Activated T-cell treated with anti-CD3 and anti-CD28 coated beads, Interleukin-2, amount 50 U/mL, for 24 hours (primary cell): ENCODE data around the gene ASPA.
A peak's percentile ranks its signal among the peaks of the same experiment; 100 is the strongest.

ENCODE experiments used
- DNase-seq: peaks from one replicate; pipeline ENCODE4 v3.0.0-alpha.2; 2020
- H3K27ac Mint-ChIP-seq: 2 replicates; pipeline ENCODE4 v1.8.0; 2020; ENCODE audit warnings: mild to moderate bottlenecking, mixed read lengths
- H3K27me3 Mint-ChIP-seq: 2 replicates; pipeline ENCODE4 v1.8.0; 2020; ENCODE audit warnings: mixed read lengths
- H3K36me3 Mint-ChIP-seq: 2 replicates; pipeline ENCODE4 v1.8.0; 2020; ENCODE audit warnings: low read depth, mixed read lengths
- H3K4me1 Mint-ChIP-seq: 2 replicates; pipeline ENCODE4 v1.8.0; 2020; ENCODE audit warnings: low read depth, mixed read lengths
- H3K4me3 Mint-ChIP-seq: 2 replicates; pipeline ENCODE4 v1.8.0; 2020; ENCODE audit warnings: mild to moderate bottlenecking, moderate library complexity, mixed read lengths
- H3K9me3 Mint-ChIP-seq: 2 replicates; pipeline ENCODE4 v1.8.0; 2020; ENCODE audit warnings: mixed read lengths

The ASPA gene

GRCh38 chr17:3535253-3535995, 59.6 kb downstream of the ASPA start:
- Mint-ChIP-seq H3K9me3 (no peaks in the 10 kb centered on the region), H3K27me3 (peaks cover 18% of the 10 kb centered on the region), H3K27ac (no peak overlapping the region), H3K4me1 (peaks cover 6% of the 10 kb centered on the region), H3K4me3 (no peak overlapping the region), H3K36me3 (no peaks in the 10 kb centered on the region)
- peak; percentile 72 for DNase-seq

- Mint-ChIP-seq H3K4me3 (no peak overlapping the region), H3K36me3 (no peaks in the 10 kb centered on the region), H3K27me3 (peaks cover 19% of the 10 kb centered on the region), H3K9me3 (no peaks in the 10 kb centered on the region), H3K4me1 (peaks cover 6% of the 10 kb centered on the region), H3K27ac (peak overlapping the region; percentile 17)
- no peak for DNase-seq
These were observed 60.9 kb downstream of the ASPA start for GRCh38 chr17:3536716-3537115.

- H3K27me3 Mint-ChIP-seq, result peaks cover 13% of the 10 kb centered on the region
- H3K9me3 Mint-ChIP-seq, result no peaks in the 10 kb centered on the region
- peaks cover 3% of the 10 kb centered on the region for H3K4me1 Mint-ChIP-seq
- H3K4me3 Mint-ChIP-seq, result no peak overlapping the region
- no peaks in the 10 kb centered on the region for H3K36me3 Mint-ChIP-seq
- DNase-seq, result no peak
- no peak overlapping the region for H3K27ac Mint-ChIP-seq
These were observed 64.2 kb downstream of the ASPA start for GRCh38 chr17:3539881-3540540.

- no peak for DNase-seq
These were observed 66.8 kb downstream of the ASPA start for GRCh38 chr17:3542410-3543088.

GRCh38 chr17:3543453-3543852, 67.7 kb downstream of the ASPA start:
- no peaks in the 10 kb centered on the region for H3K36me3 Mint-ChIP-seq
- no peak overlapping the region for H3K4me3 Mint-ChIP-seq
- H3K27ac Mint-ChIP-seq, result no peak overlapping the region
- H3K27me3 Mint-ChIP-seq, result peaks cover 3% of the 10 kb centered on the region
- no peaks in the 10 kb centered on the region for H3K9me3 Mint-ChIP-seq
- H3K4me1 Mint-ChIP-seq, result no peaks in the 10 kb centered on the region
- DNase-seq, result no peak

More at GRCh38 chr17:3542410-3543088, 66.8 kb downstream of the ASPA start:
- H3K4me3 Mint-ChIP-seq, result no peak overlapping the region
- H3K4me1 Mint-ChIP-seq, result no peaks in the 10 kb centered on the region
- H3K36me3 Mint-ChIP-seq, result no peaks in the 10 kb centered on the region
- H3K9me3 Mint-ChIP-seq, result no peaks in the 10 kb centered on the region
- peaks cover 3% of the 10 kb centered on the region for H3K27me3 Mint-ChIP-seq
- no peak overlapping the region for H3K27ac Mint-ChIP-seq

GRCh38 chr17:3544365-3544764, 68.6 kb downstream of the ASPA start:
- DNase-seq, result no peak
- Mint-ChIP-seq H3K27me3 (peaks cover 3% of the 10 kb centered on the region), H3K36me3 (no peaks in the 10 kb centered on the region), H3K4me1 (no peaks in the 10 kb centered on the region), H3K27ac (no peak overlapping the region), H3K9me3 (no peaks in the 10 kb centered on the region), H3K4me3 (no peak overlapping the region)

- Mint-ChIP-seq H3K4me3 (no peak overlapping the region), H3K4me1 (no peaks in the 10 kb centered on the region), H3K27me3 (peaks cover 3% of the 10 kb centered on the region), H3K27ac (no peak overlapping the region), H3K9me3 (no peaks in the 10 kb centered on the region), H3K36me3 (no peaks in the 10 kb centered on the region)
- DNase-seq, result no peak
These were observed 69.4 kb downstream of the ASPA start for GRCh38 chr17:3545151-3545550.

GRCh38 chr17:3546521-3546920, 70.7 kb downstream of the ASPA start:
- Mint-ChIP-seq H3K4me3 (no peak overlapping the region), H3K4me1 (no peaks in the 10 kb centered on the region), H3K27ac (no peak overlapping the region), H3K9me3 (no peaks in the 10 kb centered on the region), H3K36me3 (no peaks in the 10 kb centered on the region), H3K27me3 (no peaks in the 10 kb centered on the region)
- no peak for DNase-seq

GRCh38 chr17:3546997-3547396, 71.2 kb downstream of the ASPA start:
- H3K27ac Mint-ChIP-seq, result no peak overlapping the region
- H3K4me3 Mint-ChIP-seq, result no peak overlapping the region
- H3K4me1 Mint-ChIP-seq, result no peaks in the 10 kb centered on the region
- H3K9me3 Mint-ChIP-seq, result no peaks in the 10 kb centered on the region
- no peaks in the 10 kb centered on the region for H3K36me3 Mint-ChIP-seq
- H3K27me3 Mint-ChIP-seq, result no peaks in the 10 kb centered on the region
- DNase-seq, result no peak

GRCh38 chr17:3547628-3548027, 71.8 kb downstream of the ASPA start:
- H3K4me3 Mint-ChIP-seq, result no peak overlapping the region
- H3K4me1 Mint-ChIP-seq, result no peaks in the 10 kb centered on the region
- H3K9me3 Mint-ChIP-seq, result no peaks in the 10 kb centered on the region
- no peak for DNase-seq
- no peaks in the 10 kb centered on the region for H3K27me3 Mint-ChIP-seq
- no peaks in the 10 kb centered on the region for H3K36me3 Mint-ChIP-seq
- no peak overlapping the region for H3K27ac Mint-ChIP-seq

GRCh38 chr17:3549610-3550162, 73.9 kb downstream of the ASPA start:
- H3K36me3 Mint-ChIP-seq, result no peaks in the 10 kb centered on the region
- H3K4me3 Mint-ChIP-seq, result no peak overlapping the region
- no peak for DNase-seq
- H3K27ac Mint-ChIP-seq, result no peak overlapping the region
- no peaks in the 10 kb centered on the region for H3K9me3 Mint-ChIP-seq
- H3K4me1 Mint-ChIP-seq, result no peaks in the 10 kb centered on the region
- peaks cover 12% of the 10 kb centered on the region for H3K27me3 Mint-ChIP-seq

- H3K27ac Mint-ChIP-seq, result no peak overlapping the region
- H3K4me3 Mint-ChIP-seq, result no peak overlapping the region
- H3K9me3 Mint-ChIP-seq, result no peaks in the 10 kb centered on the region
- no peak for DNase-seq
- no peaks in the 10 kb centered on the region for H3K4me1 Mint-ChIP-seq
- no peaks in the 10 kb centered on the region for H3K36me3 Mint-ChIP-seq
- peaks cover 12% of the 10 kb centered on the region for H3K27me3 Mint-ChIP-seq
These were observed 75.4 kb downstream of the ASPA start for GRCh38 chr17:3551189-3551588.

- H3K4me1 Mint-ChIP-seq, result peaks cover 10% of the 10 kb centered on the region
- H3K27me3 Mint-ChIP-seq, result peaks cover 12% of the 10 kb centered on the region
- H3K4me3 Mint-ChIP-seq, result no peak overlapping the region
- DNase-seq, result no peak
- no peaks in the 10 kb centered on the region for H3K36me3 Mint-ChIP-seq
- no peaks in the 10 kb centered on the region for H3K9me3 Mint-ChIP-seq
- peak overlapping the region; percentile 23 for H3K27ac Mint-ChIP-seq
These were observed 77.1 kb downstream of the ASPA start for GRCh38 chr17:3552916-3553315.
